Breast epithelium (tissue), 4 donors: ENCODE data around the gene SAMD8. TPM values are rescaled to one million over a fixed set of nuclear protein-coding genes. Genes with fewer than 3 reads are reported as not detected.

Experiments used
- DNase-seq, 2 donors: peaks; one replicate each; pipeline ENCODE4 v3.0.0-alpha.2; 2019; ENCODE audit warnings: low spot score in 2 of 2
- H3K27ac ChIP-seq, 2 donors: fragments of 200-600 bp; sonication (generic) in 1 of 2; one replicate each; pipeline ENCODE4 v1.5.1; 2016 to 2019; ENCODE audit warnings: mild to moderate bottlenecking in 1 of 2
- H3K27me3 ChIP-seq, 2 donors: fragments of 200-600 bp; sonication (generic) in 1 of 2; one replicate each; pipeline versions ENCODE4 v1.5.1 to v1.6.0; 2017 to 2019; ENCODE audit warnings: control low read depth in 1 of 2, mild to moderate bottlenecking in 1 of 2
- H3K36me3 ChIP-seq: fragments of 200-600 bp; one replicate; pipeline ENCODE4 v1.5.1; 2019
- H3K4me1 ChIP-seq, 2 donors: fragments of 200-600 bp; sonication (generic); one replicate each; pipeline ENCODE4 v1.5.1; 2016 to 2019; ENCODE audit warnings: control low read depth in 1 of 2
- H3K4me3 ChIP-seq, 3 donors: fragments of 200-600 bp; sonication (generic); 1 replicate in 2 of 3; 2 replicates in 1 of 3; pipeline ENCODE4 v1.5.1; 2016 to 2019; ENCODE audit warnings: mild to moderate bottlenecking in 3 of 3, moderate library complexity in 2 of 3
- H3K9me3 ChIP-seq, 2 donors: fragments of 200-600 bp; sonication (generic) in 1 of 2; one replicate each; pipeline ENCODE4 v1.5.1; 2016 to 2019; ENCODE audit warnings: control low read depth in 1 of 2
- CTCF ChIP-seq, 3 donors: fragments of 450-650 bp; IDR thresholded peaks; one replicate each; pipeline ENCODE4 v1.5.1; 2016 to 2017; ENCODE audit warnings: antibody characterized with exemption in 3 of 3, mild to moderate bottlenecking in 3 of 3, moderate library complexity in 3 of 3
- POLR2A ChIP-seq: fragments of 450-650 bp; IDR thresholded peaks from one replicate; pipeline ENCODE4 v1.6.1; 2016; ENCODE audit warnings: antibody characterized with exemption, mild to moderate bottlenecking, moderate library complexity
- POLR2AphosphoS5 ChIP-seq, 3 donors: sonication (generic); formaldehyde crosslinking; IDR thresholded peaks; one replicate each; pipeline ENCODE4 v1.6.1; 2017; ENCODE audit warnings: antibody characterized with exemption in 3 of 3
- intact Hi-C: fragments of 100-400 bp; cut with DNase I; formaldehyde crosslinking; loops from one replicate; pipeline ENCODE4 v1.15.1; 2023; ENCODE audit warnings: low total_unique reads
- total RNA-seq, 3 donors: library from RNA; depleted of rRNA; stranded (reverse); fragments of >200 nt; gene quantifications; one replicate each; pipeline ENCODE4 v1.1.0, GENCODE V29; 2016

The SAMD8 gene
- total RNA-seq, 3 donors from 2014 or later = 41.0 to 45.2 (median 41.3) TPM

- no peak for DNase-seq
- intact Hi-C loops = no loop called here
- no peaks in the 10 kb centered on the region for H3K36me3 ChIP-seq
Measured at GRCh38 chr10:75223507-75223906, 112.1 kb downstream of the SAMD8 start.

GRCh38 chr10:75226095-75226494, 114.6 kb downstream of the SAMD8 start:
- no peak for DNase-seq
- Histone ChIP-seq H3K9me3 (no peaks in the 10 kb centered on the region), H3K36me3 (no peaks in the 10 kb centered on the region), H3K27ac (peak overlapping the region; percentile 95 to 96), H3K27me3 (no peaks in the 10 kb centered on the region), H3K4me1 (peaks cover 4 to 30% of the 10 kb centered on the region in 2 donors), H3K4me3 (peak overlapping the region in 2 of 3 donors; percentile 4 to 39)
- TF ChIP-seq POLR2A (no peak), POLR2AphosphoS5 (IDR thresholded peaks at IDR 0.05) (no peak), CTCF (IDR thresholded peaks at IDR 0.05) (no peak)
- intact Hi-C loops = no loop called here

More at GRCh38 chr10:75223507-75223906, 112.1 kb downstream of the SAMD8 start:
- TF ChIP-seq POLR2AphosphoS5 (IDR thresholded peaks at IDR 0.05) (no peak), CTCF (IDR thresholded peaks at IDR 0.05) (no peak), POLR2A (no peak)
- Histone ChIP-seq H3K27ac (peak overlapping the region; percentile 95 to 96), H3K9me3 (no peaks in the 10 kb centered on the region), H3K27me3 (no peaks in the 10 kb centered on the region), H3K4me1 (peaks cover 4 to 27% of the 10 kb centered on the region in 2 donors), H3K4me3 (no peak overlapping the region)

DNA sequence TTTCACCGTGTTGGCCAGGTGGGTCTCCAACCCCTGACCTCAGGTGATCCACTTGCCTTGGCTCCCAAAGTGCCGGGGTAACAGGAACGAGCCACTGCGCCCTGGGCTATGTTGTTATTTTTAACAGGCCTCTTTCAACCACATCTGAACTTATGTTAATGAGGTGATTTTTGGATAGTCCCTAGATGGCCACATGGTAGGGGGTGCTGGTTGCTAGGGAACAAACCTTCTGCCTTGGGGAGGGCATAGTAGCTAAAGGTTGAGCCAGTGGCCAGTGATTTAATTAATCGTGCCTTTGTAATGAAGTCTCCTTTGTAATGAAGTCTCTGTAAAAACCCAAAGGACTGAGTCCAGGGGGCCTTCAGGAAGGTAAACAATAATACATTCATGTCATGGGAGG, 115.2 kb downstream of the SAMD8 start:
- no peak for DNase-seq
- Histone ChIP-seq H3K4me3 (no peak overlapping the region), H3K4me1 (peaks cover 4 to 30% of the 10 kb centered on the region in 2 donors), H3K27me3 (no peaks in the 10 kb centered on the region), H3K9me3 (no peaks in the 10 kb centered on the region), H3K27ac (peak overlapping the region; percentile 95 to 96), H3K36me3 (no peaks in the 10 kb centered on the region)
- TF ChIP-seq POLR2A (no peak), POLR2AphosphoS5 (IDR thresholded peaks at IDR 0.05) (no peak), CTCF (IDR thresholded peaks at IDR 0.05) (no peak)
- intact Hi-C loops = no loop called here

DNA sequence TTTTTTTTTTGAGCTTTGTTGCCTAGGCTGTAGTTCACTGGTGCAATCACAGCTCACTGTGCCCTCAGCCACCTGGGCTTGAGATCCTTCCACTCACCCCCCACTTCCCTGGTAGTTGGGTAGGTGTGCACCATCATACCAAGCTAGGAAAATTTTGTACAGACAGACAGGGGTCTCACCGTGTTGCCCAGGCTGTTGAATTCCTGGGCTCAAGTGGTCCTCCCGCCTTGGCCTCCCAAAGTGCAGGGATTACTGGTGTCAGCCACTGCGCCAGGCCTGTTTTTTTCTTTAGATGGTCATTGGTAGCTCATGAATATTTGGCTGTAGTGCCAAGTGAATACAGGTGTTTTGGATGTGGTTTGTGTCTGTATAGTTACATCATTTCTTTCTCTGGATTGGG, 116.8 kb downstream of the SAMD8 start:
- peak overlapping the region; percentile 52 to 66 for H3K27ac ChIP-seq
- H3K36me3 ChIP-seq = no peaks in the 10 kb centered on the region
- intact Hi-C loops = no loop called here
- no peak for DNase-seq
- H3K4me1 ChIP-seq = peaks cover 4 to 34% of the 10 kb centered on the region in 2 donors
- no peak for TF ChIP-seq CTCF (IDR thresholded peaks at IDR 0.05)
- TF ChIP-seq POLR2AphosphoS5 (IDR thresholded peaks at IDR 0.05) = no peak
- no peak for TF ChIP-seq POLR2A
- H3K4me3 ChIP-seq = no peak overlapping the region
- H3K9me3 ChIP-seq = no peaks in the 10 kb centered on the region
- H3K27me3 ChIP-seq = no peaks in the 10 kb centered on the region

- Histone ChIP-seq H3K4me3 (no peak overlapping the region), H3K27ac (peak overlapping the region; percentile 52 to 66), H3K4me1 (peaks cover under 1 to 39% of the 10 kb centered on the region in 2 donors), H3K9me3 (no peaks in the 10 kb centered on the region), H3K27me3 (no peaks in the 10 kb centered on the region), H3K36me3 (no peaks in the 10 kb centered on the region)
- DNase-seq = no peak
- no peak for TF ChIP-seq POLR2A
- no peak for TF ChIP-seq POLR2AphosphoS5 (IDR thresholded peaks at IDR 0.05)
- TF ChIP-seq CTCF (IDR thresholded peaks at IDR 0.05) = no peak
- intact Hi-C loops = no loop called here
Measured at GRCh38 chr10:75228834-75229233, 117.4 kb downstream of the SAMD8 start.
